Putamen (tissue), 1 donor: ENCODE measurements around the gene GAS2L1.

Experiments used
- DNase-seq: peaks from one replicate; pipeline ENCODE4 v3.0.0-alpha.2; 2016; ENCODE audit warnings: low spot score

The GAS2L1 gene

GRCh38 chr22:29328055-29328454 is 21.6 kb downstream of the GAS2L1 start:
- DNase-seq: no peak

DNA sequence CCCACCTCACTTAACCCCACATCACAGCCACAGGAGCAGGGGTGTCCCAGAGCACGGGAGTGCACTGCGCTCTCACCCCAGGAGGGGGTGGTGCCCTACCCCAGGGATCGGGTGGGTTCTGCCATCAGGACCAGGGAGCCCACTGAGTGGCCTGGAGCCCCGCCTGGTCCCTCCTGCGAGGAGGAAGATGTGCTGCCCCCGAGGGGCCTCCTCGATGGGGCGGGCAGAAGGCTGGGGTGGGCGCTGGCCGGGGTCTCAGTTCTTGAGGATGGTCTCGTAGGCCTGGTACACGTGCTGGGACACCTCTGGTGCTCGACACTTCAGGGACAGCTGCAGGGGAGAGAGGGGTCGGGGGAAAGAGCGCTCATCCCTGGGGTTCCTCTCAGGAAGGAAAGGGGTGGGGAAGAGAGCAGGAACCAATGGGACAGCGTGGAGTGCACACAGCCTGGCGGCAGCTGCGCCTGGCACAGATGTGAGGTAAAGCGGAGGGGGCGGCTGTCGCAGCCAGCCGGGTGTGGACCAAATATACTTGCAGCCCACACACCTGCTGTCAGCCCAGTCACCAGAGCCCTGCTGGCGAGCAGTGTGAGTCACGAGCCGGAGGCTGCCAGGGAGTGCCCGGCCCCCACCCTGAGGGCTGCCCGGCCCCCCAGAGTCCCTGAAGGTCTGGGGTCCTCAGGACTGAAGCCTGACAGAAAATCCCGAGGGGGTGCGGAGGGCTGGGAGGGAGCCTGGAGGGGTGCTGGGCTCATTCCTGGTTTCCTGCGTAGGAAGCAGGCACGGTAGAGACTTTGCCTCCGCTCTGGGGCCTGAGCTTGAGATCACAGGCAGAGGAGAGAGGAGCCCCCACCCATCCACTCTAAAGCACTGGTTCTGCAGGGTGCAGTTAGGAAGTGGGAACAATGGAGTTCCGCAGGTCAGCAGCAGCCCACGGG is 22.4 kb downstream of the GAS2L1 start:
- DNase-seq: no peak

GRCh38 chr22:29329581-29329980 is 23.1 kb downstream of the GAS2L1 start:
- DNase-seq: no peak

DNA sequence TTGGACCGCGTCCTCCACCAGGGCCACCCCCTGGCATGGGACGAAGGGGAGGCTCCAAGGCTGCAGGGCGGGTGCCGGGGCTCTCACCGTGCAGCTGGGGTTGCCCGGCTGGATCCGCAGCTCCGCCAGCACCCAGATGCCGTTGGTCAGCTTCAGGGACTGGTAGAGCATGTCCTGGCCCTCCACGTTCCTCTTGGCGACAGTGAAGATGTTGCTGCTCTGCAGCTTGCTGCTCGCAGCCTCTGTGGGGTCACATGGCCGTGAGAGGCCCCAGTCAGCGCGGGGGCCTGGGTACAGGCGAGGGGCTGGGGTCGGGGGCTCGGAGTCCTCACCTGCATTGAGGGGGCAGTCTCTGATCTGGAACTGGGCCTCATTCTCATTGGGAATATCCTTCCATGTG is 23.8 kb downstream of the GAS2L1 start:
- DNase-seq: no peak

DNA sequence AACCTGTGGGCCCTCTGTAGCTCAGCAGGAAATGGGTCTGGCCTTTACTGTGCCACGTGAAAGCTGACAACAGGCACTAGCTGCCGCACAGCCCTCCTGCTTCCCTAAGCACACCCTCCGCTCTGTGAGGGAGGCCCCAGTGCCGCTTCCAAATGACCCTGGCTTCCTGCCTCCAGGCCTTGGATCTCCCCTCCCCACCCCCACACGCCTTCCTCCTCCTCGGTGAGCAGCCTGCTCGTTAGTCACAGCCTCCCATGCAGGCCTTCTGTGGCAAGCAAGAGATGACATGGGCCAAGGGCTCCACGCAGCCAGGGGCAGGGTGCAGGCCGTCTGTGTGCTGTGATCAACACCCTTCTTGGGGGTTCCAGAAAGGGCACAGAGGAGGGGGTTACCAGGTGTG is 24.3 kb downstream of the GAS2L1 start:
- DNase-seq: no peak

GRCh38 chr22:29331213-29331612 is 24.8 kb downstream of the GAS2L1 start:
- DNase-seq: no peak

DNA sequence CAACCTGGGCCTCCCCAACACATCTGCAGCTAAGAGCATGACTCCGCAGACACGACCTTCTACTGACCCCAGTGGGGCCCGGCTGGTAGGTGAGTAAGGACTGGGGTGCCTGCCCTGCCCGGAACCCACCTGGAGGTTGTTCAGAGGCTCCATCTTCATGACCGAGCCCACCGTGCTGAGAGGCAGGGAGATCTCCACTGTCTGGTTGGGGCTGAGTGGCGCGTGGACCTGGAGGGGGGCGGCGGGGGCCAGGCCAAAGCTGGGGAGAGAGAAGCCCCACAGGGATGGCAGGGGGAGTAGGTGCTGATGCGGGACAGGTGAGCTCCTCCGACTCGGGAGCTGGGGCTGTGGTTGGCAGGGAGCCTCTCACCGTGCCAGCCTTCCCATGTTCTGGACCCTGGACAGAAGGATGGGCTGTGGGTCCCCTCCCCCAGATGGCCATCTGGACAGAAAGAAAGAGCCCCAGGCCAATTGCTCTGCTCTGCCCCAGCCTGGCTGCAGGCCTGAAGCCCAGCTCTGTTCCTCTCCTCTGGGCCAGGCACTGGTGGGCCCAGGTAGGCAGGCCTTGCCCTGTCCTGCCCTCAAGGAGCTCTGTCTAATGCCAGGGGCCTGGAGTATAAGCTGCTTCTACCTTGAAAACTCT is 25.3 kb downstream of the GAS2L1 start:
- no peak for DNase-seq

- no peak for DNase-seq
Observed at GRCh38 chr22:29332886-29333496, 26.5 kb downstream of the GAS2L1 start.

DNA sequence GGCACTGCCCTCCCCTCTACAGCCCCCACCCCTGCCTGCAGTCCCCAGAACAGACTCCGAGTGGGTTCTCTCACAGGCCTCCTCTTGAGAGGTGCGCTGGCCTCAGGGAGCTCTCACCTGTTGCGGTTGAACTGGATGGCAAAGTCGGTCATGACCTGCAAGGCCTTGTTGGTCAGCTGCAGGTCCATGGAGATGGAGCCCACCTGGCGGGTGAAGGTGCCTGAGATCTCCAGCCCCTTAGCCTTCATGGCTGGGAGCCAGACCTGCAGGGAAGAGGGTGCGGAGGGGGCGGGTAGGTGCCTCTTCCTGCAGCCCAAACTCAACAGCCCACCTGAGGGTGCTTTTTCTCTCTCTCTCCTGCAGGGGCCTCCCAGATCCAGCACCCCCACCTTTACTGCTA is 27.7 kb downstream of the GAS2L1 start:
- no peak for DNase-seq

DNA sequence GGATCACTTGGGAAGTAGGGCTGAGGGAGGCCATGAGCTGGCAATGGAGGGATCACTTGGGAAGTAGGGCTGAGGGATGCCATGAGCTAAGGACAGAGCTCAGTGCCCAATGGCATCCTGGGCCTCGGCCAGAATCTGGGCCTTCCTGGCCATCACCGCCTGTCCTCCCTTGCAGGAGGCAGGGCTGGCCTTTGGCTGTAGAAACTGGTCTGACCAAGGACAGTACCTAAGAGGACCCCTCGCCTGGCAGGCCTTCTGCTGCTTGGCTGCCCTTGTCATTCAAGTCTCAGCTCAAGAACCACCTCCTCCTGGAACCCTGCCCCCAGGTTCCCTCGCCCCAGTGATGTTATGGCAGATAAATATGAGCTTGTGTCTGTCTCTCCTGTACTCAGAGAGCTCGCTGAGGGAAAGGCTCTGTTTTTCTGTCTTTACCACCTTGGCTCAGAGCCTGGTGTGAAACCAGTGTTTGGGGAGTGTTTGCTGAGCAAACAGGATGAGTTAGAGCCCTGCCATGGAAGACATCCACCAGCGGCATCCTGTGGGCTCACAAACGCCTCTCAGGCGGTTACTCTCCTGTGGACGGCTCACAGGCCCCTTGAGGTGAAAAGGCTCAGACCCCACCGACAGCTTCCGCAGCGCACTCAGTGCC is 28.4 kb downstream of the GAS2L1 start:
- no peak for DNase-seq

DNA sequence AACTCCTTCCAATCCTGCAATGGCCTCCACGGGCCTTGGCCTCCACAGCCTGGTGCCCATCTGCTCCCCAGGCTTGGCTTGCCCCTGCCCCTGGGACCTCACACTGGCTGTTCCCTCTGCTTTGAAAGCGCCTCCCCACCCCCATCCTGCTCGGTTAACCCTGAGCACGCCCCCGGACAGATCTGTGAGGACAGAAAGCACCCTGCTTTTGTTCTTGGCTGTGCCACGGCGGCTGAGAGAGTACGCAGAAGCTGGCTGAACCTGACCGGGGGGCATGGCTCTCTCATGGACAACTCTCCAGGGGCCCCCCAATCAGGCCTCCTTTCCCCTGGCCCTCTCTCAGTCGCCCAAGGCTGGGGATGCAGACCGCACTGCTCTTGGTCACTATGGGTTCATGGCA is 29.2 kb downstream of the GAS2L1 start:
- no peak for DNase-seq

- no peak for DNase-seq
Observed at GRCh38 chr22:29336751-29337490, 30.5 kb downstream of the GAS2L1 start.

DNA sequence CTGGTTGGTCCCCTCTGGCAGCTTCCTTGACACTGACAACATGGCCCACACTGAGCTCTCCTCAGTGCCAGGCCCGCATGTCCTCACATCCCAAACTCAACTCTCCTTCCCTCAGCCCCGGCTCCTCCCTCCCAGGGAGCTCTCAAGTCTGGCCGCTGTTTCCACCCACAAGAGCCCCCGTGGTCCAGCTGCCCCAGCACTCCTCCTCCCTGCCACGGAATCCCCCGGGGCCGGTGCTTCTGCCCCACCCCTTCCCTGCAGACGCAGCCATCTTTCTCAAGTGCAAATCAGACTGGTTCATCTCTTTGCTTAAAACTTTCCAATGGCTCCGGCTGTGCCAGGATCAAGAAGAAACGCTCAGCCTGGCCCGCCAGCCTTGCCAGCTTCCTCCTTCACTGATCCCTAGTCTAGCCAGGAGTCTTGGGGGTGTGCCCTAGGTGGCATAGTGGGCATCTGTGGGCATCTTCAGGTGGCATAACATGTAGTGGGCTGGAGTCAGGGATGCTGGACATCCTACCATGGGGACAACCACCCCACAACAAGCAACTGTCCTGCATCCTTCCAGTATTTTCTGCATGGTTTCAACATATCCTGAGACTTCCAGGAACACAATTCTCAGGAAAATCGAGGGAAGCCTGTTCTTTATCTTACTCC is 31.3 kb downstream of the GAS2L1 start:
- no peak for DNase-seq

DNA sequence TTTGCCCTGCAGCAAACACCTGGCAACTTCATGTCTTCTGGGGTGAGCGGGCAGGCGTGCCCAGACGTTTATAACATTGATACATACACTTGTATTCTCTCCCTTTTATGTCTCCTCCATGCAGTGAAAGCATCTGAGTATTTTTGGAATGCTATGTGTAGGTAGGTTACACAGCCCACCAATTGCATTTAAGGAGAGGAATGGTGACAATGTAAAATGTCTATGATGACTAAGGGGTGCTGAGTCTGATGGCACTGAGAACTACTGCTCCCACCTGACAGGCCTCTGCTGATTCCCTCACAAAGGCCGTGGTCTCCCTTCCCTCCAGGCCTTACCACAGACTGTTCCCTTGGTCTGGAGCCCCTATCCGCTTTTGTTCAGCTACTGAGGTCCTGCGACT is 31.9 kb downstream of the GAS2L1 start:
- peak; percentile 67 for DNase-seq

DNA sequence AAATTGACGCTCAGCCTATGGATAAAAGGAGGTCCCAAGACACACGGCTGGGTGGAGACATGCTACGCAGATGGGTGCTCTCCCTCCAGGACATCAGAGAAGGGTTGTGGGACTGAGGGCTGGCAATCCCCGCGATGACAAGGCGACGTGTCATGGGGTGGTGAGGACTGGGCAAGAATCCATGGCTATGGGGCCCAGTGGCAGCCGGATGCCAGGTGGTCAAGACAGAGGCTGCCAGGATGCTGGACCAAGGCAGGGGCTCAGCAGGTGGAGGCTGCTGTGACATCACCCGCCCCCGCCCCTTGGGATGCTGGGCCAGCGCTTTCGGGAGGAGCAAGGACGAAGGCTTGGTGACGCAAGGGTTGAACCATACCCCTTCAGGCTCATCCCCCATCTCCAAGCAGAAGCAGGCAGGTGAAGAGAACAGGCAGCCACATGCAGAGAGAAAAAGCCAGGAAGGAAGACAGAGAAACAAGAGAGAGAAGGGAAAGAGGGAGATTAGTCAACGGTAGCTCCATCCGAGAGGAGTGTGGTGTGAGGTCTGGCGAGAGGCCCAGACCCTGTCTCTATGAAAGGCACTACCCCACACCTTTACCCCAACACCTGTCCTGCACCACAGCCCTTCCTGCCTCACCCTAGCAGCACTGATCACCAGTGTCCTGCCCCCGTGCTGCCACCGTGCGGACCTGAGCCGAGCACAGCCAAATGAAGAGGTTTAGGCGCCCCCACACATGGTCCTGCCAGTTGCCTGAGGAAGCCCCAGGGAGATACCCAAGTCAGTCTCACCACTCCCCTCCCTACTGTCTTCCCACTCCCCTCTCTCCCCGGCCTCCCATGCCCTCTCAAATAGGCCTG is 33.2 kb downstream of the GAS2L1 start:
- no peak for DNase-seq

- DNase-seq: no peak
Observed at GRCh38 chr22:29340566-29340965, 34.1 kb downstream of the GAS2L1 start.

DNA sequence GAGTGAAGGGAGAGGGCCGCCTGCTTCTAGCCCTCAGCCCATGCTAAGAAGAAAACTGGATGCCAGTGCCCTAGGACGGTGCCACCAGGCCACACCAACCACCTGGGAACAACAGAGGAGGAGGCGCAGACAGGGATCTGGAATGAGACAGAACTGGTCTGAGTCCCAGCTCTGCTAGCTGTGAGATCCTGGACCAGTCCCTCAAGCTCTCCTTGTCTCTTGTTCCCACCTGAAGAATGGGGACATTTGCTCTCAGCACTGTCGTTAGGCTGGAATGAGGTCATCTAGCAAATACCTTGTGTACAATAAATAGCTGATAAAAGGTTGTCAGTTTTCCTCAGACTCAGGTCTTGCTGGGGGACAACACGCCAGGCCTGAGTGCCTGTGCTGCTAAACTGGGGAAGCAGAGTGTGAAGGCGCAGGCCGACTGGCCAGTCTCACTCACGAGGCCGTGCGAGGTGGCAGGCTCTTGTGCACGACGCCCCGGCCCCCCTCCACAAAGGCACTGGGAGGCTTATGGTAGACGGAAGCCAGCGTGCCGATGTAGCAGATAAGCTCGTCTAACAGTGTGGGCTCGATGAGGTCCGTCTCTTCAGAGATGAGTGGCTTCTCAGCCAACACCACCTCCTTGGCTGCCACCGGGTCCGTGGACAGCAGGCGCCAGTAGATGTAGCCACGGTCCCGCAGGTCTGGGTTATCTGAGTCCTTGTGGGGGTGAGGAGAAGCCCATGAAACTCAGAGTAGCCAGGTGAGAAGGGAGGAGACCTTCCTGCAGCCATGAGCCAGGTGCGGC is 34.8 kb downstream of the GAS2L1 start:
- DNase-seq: no peak

- no peak for DNase-seq
Observed at GRCh38 chr22:29341849-29342127, 35.3 kb downstream of the GAS2L1 start.

DNA sequence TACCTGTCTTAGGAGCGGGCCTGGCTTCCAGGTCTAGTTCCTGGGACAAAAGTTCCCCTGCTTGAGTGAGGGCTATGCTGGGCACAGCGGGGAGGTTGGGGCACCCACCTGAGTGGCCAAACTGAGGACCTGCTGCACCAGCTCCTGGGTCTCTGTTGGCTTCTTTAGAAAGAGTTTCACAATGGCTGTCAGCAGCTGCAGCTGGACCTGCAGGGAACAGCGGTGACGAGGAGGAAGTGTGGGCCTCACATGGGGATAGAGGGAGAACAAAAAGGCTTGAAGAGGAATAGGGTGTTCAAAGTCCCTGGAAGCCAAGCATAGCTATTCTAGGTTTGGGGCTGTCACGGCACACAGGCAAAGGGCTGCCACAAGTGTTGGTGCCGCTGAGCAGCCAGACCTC is 35.7 kb downstream of the GAS2L1 start:
- no peak for DNase-seq
